ENCODE data around the gene LRMDA. TPM values are rescaled to one million over a fixed set of nuclear protein-coding genes. Genes with fewer than 3 reads are reported as not detected.

LRMDA gene
- total and polyA plus RNA-seq, 10 of the 15 experiments (the other 5 are each of a cell fraction or from before 2014, with no cell fraction given): 0.07 to 0.54 (median 0.29) TPM; not detected in 4

DNA sequence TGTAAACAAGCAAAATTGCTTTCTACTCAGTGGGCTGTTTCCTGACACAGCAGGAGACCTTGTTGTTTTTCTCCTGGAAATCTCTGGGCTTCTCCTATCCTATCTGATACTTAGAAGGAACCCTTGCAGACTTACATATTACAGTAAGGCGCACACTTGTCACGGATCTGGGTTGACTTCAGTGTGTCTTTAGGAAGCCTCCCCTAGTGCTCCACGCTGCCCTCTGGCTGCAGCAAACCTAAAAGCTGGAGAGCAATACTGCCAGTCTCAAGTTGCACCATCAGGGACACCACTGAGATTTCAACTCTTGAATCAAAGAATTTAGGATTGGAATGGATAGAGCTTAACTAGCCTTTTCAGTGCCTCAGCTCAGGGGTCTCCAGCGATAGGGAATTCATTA lies 495.3 kb downstream of the LRMDA start:
- intact Hi-C loops (cut with micrococcal nuclease; ENCODE audit: unreplicated experiment): no loop called here
- ATAC-seq (no peak), FAIRE-seq (no peak), DNase-seq (ENCODE audit: low read depth, low spot score) (no peak)
- Histone ChIP-seq H3K27me3 (replicated peaks in 1 of 2; ENCODE audit: control insufficient read depth in 2 of 2, insufficient read depth in 2 of 2, low read length in 1 of 2) (no peaks in the 10 kb centered on the region), H3K4me1 (ENCODE audit: control insufficient read depth, insufficient read depth, low read length) (no peaks in the 10 kb centered on the region), H3K9ac (ENCODE audit: control insufficient read depth, insufficient read depth, low read length) (no peak overlapping the region), H3K9me3 (replicated peaks; ENCODE audit: control insufficient read depth, insufficient read depth, low read length) (no peaks in the 10 kb centered on the region), H3K79me2 (ENCODE audit: control insufficient read depth, insufficient read depth, low read length) (no peaks in the 10 kb centered on the region), H3K27ac (ENCODE audit: control insufficient read depth, insufficient read depth) (no peak overlapping the region), H3K4me2 (ENCODE audit: control insufficient read depth, insufficient read depth) (no peak overlapping the region), H4K20me1 (ENCODE audit: control insufficient read depth, insufficient read depth) (no peaks in the 10 kb centered on the region), H2AFZ (ENCODE audit: control insufficient read depth, low read depth, low read length) (no peak overlapping the region), H3K36me3 (ENCODE audit: control insufficient read depth in 2 of 2, insufficient read depth in 2 of 2, low read length in 1 of 2) (no peaks in the 10 kb centered on the region), H3K4me3 (no peak overlapping the region)
- RAD21 ChIA-PET (ENCODE audit: unreplicated experiment): no interaction called here
- CTCF ChIA-PET: interaction anchor here (1.2 kb wide), 1 partner anchor 110 kb away, joined by 3 read pairs; no protein-coding TSS in a partner anchor
- 15% methylated on average over 4 of the region's 4 CpGs for WGBS (ENCODE audit: insufficient coverage, insufficient replicate concordance, low lambda C conversion rate, missing lambda C conversion rate)
- no TSS peak for BruUV-seq (replicated peaks)
- POLR2A ChIA-PET: no interaction called here
- TF ChIP-seq HDAC6 (IDR thresholded peaks at IDR 0.05; ENCODE audit: unreplicated experiment) (no peak), ESRRA (IDR thresholded peaks at IDR 0.05; ENCODE audit: low read length) (no peak), MTA3 (IDR thresholded peaks at IDR 0.05; ENCODE audit: borderline replicate concordance, low read length) (no peak), NR2F1 (conservative IDR thresholded peaks at IDR 0.05) (no peak), ZNF274 (IDR thresholded peaks at IDR 0.05; ENCODE audit: insufficient read depth, insufficient read length) (no peak), MLLT1 (IDR thresholded peaks at IDR 0.05) (no peak), SUPT20H (IDR thresholded peaks at IDR 0.05; ENCODE audit: borderline replicate concordance, control insufficient read depth, low read depth, low read length) (no peak), SMAD5 (IDR thresholded peaks at IDR 0.05; ENCODE audit: low read depth) (no peak), ZBTB40 (IDR thresholded peaks at IDR 0.05; ENCODE audit: borderline replicate concordance) (no peak), SP1 (IDR thresholded peaks at IDR 0.05; ENCODE audit: low read depth, low read length) (no peak), TBL1XR1 (IDR thresholded peaks at IDR 0.05; ENCODE audit: low read depth, low read length) (no peak)
- TF ChIP-seq, protein P1, sequence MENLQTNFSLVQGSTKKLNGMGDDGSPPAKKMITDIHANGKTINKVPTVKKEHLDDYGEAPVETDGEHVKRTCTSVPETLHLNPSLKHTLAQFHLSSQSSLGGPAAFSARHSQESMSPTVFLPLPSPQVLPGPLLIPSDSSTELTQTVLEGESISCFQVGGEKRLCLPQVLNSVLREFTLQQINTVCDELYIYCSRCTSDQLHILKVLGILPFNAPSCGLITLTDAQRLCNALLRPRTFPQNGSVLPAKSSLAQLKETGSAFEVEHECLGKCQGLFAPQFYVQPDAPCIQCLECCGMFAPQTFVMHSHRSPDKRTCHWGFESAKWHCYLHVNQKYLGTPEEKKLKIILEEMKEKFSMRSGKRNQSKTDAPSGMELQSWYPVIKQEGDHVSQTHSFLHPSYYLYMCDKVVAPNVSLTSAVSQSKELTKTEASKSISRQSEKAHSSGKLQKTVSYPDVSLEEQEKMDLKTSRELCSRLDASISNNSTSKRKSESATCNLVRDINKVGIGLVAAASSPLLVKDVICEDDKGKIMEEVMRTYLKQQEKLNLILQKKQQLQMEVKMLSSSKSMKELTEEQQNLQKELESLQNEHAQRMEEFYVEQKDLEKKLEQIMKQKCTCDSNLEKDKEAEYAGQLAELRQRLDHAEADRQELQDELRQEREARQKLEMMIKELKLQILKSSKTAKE (IDR thresholded peaks at IDR 0.05; ENCODE audit: low read depth, poor library complexity, severe bottlenecking): no peak
- in situ Hi-C loops (cut with MboI): no loop called here
- SMC1A ChIA-PET (ENCODE audit: uncharacterized antibody, unreplicated experiment): no interaction called here

All from GM12878 (cell line).